Measurements from ENCODE around the gene AGMO. TPM values are rescaled to one million over a fixed set of nuclear protein-coding genes. Genes with fewer than 3 reads are reported as not detected.

The AGMO gene
- total RNA-seq, 4 donors from 2014 or later, result 0.17 to 0.83 (median 0.45) TPM; not detected in 1

DNA sequence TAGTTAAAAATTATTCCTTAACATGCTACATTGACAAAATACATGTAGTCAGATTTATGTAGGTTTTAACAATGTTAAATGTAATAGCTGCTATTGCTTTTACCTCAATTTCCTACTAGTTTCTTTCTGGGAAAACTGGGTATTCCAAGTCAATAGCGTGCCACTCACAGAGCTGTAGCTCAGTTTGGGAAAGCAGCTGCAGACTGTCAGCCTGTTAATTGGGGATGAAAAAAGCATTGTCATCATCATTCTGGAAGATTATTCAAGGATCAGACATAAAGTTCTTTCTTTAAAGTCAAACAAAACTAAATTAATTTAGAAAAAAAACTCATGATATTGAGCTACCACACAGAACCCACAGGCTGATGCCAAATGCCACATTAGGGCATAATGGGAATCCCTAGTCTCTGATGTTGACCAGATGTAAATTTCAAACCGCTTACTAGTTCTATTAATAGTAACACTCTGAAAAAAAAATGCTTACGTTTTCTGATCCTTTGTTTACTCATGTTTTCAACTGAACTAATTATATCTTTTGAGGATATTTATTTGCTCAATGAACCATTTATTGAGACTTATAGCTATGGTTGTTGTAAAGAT is 19.6 kb upstream of the AGMO start:
- Histone ChIP-seq H3K4me3 (no peak overlapping the region), H3K27ac (replicated peaks in 1 of 4) (no peak overlapping the region), H3K36me3 (no peaks in the 10 kb centered on the region), H3K4me1 (peaks cover 0 to 16% (median 6%) of the 10 kb centered on the region in 4 donors), H3K27me3 (no peaks in the 10 kb centered on the region), H3K9me3 (peaks cover 0 to 9% (median 2%) of the 10 kb centered on the region in 4 donors)
- TF ChIP-seq EP300 (IDR thresholded peaks at IDR 0.05) (no peak), POLR2A (IDR thresholded peaks at IDR 0.05; ENCODE audit: low read depth) (no peak), POLR2AphosphoS5 (IDR thresholded peaks at IDR 0.05) (no peak)
- TF ChIP-seq, protein P1, sequence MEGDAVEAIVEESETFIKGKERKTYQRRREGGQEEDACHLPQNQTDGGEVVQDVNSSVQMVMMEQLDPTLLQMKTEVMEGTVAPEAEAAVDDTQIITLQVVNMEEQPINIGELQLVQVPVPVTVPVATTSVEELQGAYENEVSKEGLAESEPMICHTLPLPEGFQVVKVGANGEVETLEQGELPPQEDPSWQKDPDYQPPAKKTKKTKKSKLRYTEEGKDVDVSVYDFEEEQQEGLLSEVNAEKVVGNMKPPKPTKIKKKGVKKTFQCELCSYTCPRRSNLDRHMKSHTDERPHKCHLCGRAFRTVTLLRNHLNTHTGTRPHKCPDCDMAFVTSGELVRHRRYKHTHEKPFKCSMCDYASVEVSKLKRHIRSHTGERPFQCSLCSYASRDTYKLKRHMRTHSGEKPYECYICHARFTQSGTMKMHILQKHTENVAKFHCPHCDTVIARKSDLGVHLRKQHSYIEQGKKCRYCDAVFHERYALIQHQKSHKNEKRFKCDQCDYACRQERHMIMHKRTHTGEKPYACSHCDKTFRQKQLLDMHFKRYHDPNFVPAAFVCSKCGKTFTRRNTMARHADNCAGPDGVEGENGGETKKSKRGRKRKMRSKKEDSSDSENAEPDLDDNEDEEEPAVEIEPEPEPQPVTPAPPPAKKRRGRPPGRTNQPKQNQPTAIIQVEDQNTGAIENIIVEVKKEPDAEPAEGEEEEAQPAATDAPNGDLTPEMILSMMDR (IDR thresholded peaks at IDR 0.05), result no peak
- intact Hi-C loops (cut with DNase I), result no loop called here
- 57% methylated on average over 3 of the region's 3 CpGs for WGBS
- DNase-seq (ENCODE audit: extremely low spot score), result no peak

DNA sequence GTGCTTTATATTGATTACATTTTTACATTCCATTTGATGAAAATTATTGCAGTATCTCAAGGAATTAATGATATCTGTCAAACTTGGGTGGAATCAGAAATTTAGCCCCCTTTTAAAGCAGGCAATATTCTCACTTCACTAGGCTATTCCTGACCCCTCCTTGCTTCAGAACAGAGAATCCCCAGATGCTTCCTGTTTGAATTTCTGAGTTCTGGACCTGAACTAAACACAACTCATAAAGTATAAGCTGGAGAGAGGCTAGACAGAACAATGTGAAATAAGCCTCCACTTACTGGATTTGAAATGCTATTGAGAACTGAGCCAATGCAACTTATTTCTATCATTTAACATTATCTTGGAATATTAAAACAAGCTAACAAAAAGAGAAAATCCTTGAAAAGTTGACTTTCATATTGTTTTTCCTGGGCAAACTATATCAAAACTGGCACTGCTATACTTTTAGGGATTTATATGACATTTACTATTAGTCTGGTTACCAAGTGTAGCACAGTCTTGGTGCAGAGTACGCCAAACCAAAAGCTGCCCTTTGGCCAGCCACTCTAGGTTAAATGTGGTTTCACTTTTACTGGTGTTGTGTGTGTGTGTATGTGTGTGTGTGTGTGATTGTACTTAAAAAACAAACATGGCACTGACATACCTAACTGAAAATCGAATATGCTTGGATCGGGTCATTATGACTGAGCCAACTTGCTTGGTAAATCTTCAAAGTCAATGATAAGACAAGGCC is 19.0 kb upstream of the AGMO start:
- Histone ChIP-seq H3K4me1 (peaks cover 0 to 11% (median under 1%) of the 10 kb centered on the region in 4 donors), H3K36me3 (no peaks in the 10 kb centered on the region), H3K27ac (replicated peaks in 1 of 4) (no peak overlapping the region), H3K27me3 (no peaks in the 10 kb centered on the region), H3K4me3 (no peak overlapping the region), H3K9me3 (peaks cover 0 to 9% (median 2%) of the 10 kb centered on the region in 4 donors)
- no peak for DNase-seq (ENCODE audit: extremely low spot score)
- 89% methylated on average over 3 of the region's 3 CpGs for WGBS
- TF ChIP-seq POLR2AphosphoS5 (IDR thresholded peaks at IDR 0.05), result no peak
- no peak for TF ChIP-seq EP300 (IDR thresholded peaks at IDR 0.05)
- TF ChIP-seq POLR2A (IDR thresholded peaks at IDR 0.05; ENCODE audit: low read depth), result no peak
- TF ChIP-seq, protein P1 (IDR thresholded peaks at IDR 0.05), result no peak
- intact Hi-C loops (cut with DNase I), result no loop called here

DNA sequence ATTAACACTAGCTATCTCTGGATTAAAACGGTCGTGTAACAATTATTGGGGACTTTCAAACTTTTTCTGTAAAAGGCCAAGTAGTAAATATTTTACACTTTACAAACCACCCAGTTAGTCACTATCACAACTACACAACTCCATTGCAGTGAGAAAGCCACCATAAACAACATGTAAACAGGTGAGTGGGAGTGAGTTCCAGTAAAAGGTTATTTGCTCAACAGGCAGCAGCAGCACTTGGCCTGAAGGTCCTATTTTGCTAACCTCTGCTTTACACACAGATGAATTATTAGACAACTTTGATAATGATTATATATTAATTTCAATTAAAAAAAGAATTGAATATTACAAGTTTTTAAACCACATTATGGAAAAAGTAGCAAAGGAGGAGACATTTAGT is 15.8 kb upstream of the AGMO start:
- Histone ChIP-seq H3K27ac (replicated peaks in 1 of 4) (no peak overlapping the region), H3K27me3 (no peaks in the 10 kb centered on the region), H3K36me3 (no peaks in the 10 kb centered on the region), H3K9me3 (no peaks in the 10 kb centered on the region), H3K4me3 (no peak overlapping the region), H3K4me1 (peaks cover 0 to 10% (median 0%) of the 10 kb centered on the region in 4 donors)
- 98% methylated on average over 2 of the region's 2 CpGs for WGBS
- intact Hi-C loops (cut with DNase I), result no loop called here
- DNase-seq (ENCODE audit: extremely low spot score), result no peak
- TF ChIP-seq POLR2AphosphoS5 (IDR thresholded peaks at IDR 0.05) (no peak), POLR2A (IDR thresholded peaks at IDR 0.05; ENCODE audit: low read depth) (no peak), EP300 (IDR thresholded peaks at IDR 0.05) (no peak)
- TF ChIP-seq, protein P1 (IDR thresholded peaks at IDR 0.05), result no peak

DNA sequence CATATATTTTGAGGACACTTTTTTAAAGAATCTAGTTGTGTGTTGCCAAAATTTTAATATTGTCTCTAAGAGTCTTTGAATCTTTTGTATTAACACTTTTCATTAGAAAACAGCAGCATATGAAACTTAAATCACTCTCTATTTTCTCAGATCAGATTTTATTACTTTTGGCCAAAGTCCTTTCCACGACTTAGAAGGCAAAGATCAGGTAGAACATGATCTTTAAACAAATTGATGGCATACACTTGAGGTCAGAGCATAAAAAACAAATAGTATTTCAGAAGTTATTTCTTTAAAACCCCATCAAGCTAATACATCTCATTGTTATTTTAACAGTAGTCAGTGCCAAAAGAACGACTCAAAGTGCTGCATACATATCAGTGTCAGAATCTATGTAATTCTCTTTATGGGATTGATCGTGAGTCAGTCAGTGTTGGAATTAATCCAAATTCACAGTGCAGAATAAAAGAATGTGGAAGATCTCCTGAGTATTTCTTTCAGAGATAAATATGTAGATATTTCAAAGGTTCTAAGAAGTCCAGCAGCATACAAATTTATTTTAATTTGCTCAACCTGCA is 9.6 kb upstream of the AGMO start:
- no peak overlapping the region for H3K4me3 ChIP-seq
- H3K36me3 ChIP-seq, result no peaks in the 10 kb centered on the region
- no peak overlapping the region for H3K27ac ChIP-seq (replicated peaks in 1 of 4)
- H3K4me1 ChIP-seq, result peaks cover 0 to 12% (median 8%) of the 10 kb centered on the region in 4 donors
- TF ChIP-seq POLR2A (IDR thresholded peaks at IDR 0.05; ENCODE audit: low read depth), result no peak
- no peak for TF ChIP-seq POLR2AphosphoS5 (IDR thresholded peaks at IDR 0.05)
- no peak for TF ChIP-seq EP300 (IDR thresholded peaks at IDR 0.05)
- TF ChIP-seq, protein P1 (IDR thresholded peaks at IDR 0.05), result no peak
- DNase-seq (ENCODE audit: extremely low spot score), result no peak
- 27% methylated on average over 3 of the region's 3 CpGs for WGBS
- no peaks in the 10 kb centered on the region for H3K9me3 ChIP-seq
- no peaks in the 10 kb centered on the region for H3K27me3 ChIP-seq
- intact Hi-C loops (cut with DNase I), result no loop called here
